H1 (cell line): ENCODE measurements around the gene CMSS1. TPM values are rescaled to one million over a fixed set of nuclear protein-coding genes. Genes with fewer than 3 reads are reported as not detected.

Experiments used
- CTCF ChIA-PET: fragments of 300-600 bp; sonication (Branson Sonifier 250); formaldehyde crosslinking; loops from one replicate; lab custom pipeline; 2021; ENCODE audit not compliant: partially characterized antibody; lab: Charles Lee
- POLR2A ChIA-PET: fragments of 300-600 bp; sonication (Branson Sonifier 250); formaldehyde crosslinking; loops from one replicate; lab custom pipeline; 2021; ENCODE audit warnings: inconsistent platforms; ENCODE audit not compliant: partially characterized antibody; lab: Charles Lee
- DNase-seq, 2 experiments: peaks; one replicate each; pipeline versions ENCODE4 v3.0.0 to v3.0.0-alpha.2; 2010 to 2022; ENCODE audit warnings: low spot score in 2 of 2, low read depth in 1 of 2, mixed read lengths in 1 of 2
- FAIRE-seq: peaks from 2 replicates; lab custom pipeline; 2011; peaks lifted over from hg19 to GRCh38; lab: Jason Lieb, UNC
- H2AFZ ChIP-seq: 2 replicates; pipeline ENCODE4 v1.8.1; 2012; ENCODE audit warnings: low read length, inconsistent platforms
- H2AK5ac ChIP-seq: 2 replicates; pipeline ENCODE4 v1.6.1; 2013; ENCODE audit warnings: low read depth, low read length
- H2BK120ac ChIP-seq: replicated peaks from 2 replicates; pipeline ENCODE3; 2013; ENCODE audit warnings: low read depth, low read length, inconsistent platforms
- H2BK12ac ChIP-seq: 2 replicates; pipeline ENCODE4 v1.6.1; 2013; ENCODE audit warnings: low read depth, low read length
- H2BK15ac ChIP-seq: 2 replicates; pipeline ENCODE4 v1.6.1; 2013; ENCODE audit warnings: low read length
- H2BK20ac ChIP-seq: 2 replicates; pipeline ENCODE4 v1.6.1; 2013; ENCODE audit warnings: low read length
- H2BK5ac ChIP-seq: 2 replicates; pipeline ENCODE4 v1.6.1; 2013; ENCODE audit warnings: low read depth, low read length
- H3K14ac ChIP-seq: 2 replicates; pipeline ENCODE4 v1.6.1; 2013; ENCODE audit warnings: inconsistent platforms; ENCODE audit not compliant: insufficient read length
- H3K18ac ChIP-seq: 2 replicates; pipeline ENCODE4 v1.6.1; 2013; ENCODE audit warnings: low read length; ENCODE audit errors: extremely low read depth
- H3K23ac ChIP-seq: 2 replicates; pipeline ENCODE4 v1.6.1; 2013; ENCODE audit warnings: inconsistent platforms; ENCODE audit not compliant: insufficient read length
- H3K23me2 ChIP-seq: 2 replicates; pipeline ENCODE4 v1.6.1; 2013; ENCODE audit warnings: low read depth, low read length
- H3K27ac ChIP-seq: 2 replicates; pipeline ENCODE4 v1.6.1; 2011; ENCODE audit warnings: low read depth, low read length, inconsistent platforms
- H3K27me3 ChIP-seq, 4 experiments: replicated peaks in 1 of 4; 1 replicate in 1 of 4; 2 replicates in 3 of 4; pipeline versions ENCODE4 v1.6.1 to v1.8.1; 2011 to 2013; ENCODE audit warnings: low read length in 3 of 4, mild to moderate bottlenecking in 3 of 4, inconsistent platforms in 2 of 4, mixed read lengths in 2 of 4, moderate library complexity in 1 of 4; ENCODE audit not compliant: control insufficient read depth in 3 of 4, insufficient read depth in 3 of 4; ENCODE audit errors: extremely low read depth in 1 of 4
- H3K36me3 ChIP-seq, 4 experiments: 2 replicates each; pipeline versions ENCODE4 v1.6.1 to v1.8.1; 2011 to 2013; ENCODE audit warnings: mild to moderate bottlenecking in 4 of 4, low read length in 3 of 4, moderate library complexity in 2 of 4, control low read depth in 1 of 4, inconsistent platforms in 1 of 4; ENCODE audit not compliant: insufficient read depth in 4 of 4, control insufficient read depth in 2 of 4
- H3K4ac ChIP-seq: replicated peaks from 2 replicates; pipeline ENCODE3; 2013; ENCODE audit warnings: low read length, low read depth, mixed read lengths, inconsistent platforms; ENCODE audit not compliant: insufficient read length
- H3K4me1 ChIP-seq, 4 experiments: replicated peaks in 1 of 4; 1 replicate in 1 of 4; 2 replicates in 3 of 4; pipeline versions ENCODE4 v1.6.1 to v1.8.1; 2011 to 2013; ENCODE audit warnings: low read length in 3 of 4, inconsistent platforms in 2 of 4, mixed read lengths in 1 of 4; ENCODE audit not compliant: insufficient read depth in 4 of 4, control insufficient read depth in 3 of 4
- H3K4me2 ChIP-seq, 2 experiments: 2 replicates each; pipeline versions ENCODE4 v1.6.1 to v1.8.1; 2011 to 2013; ENCODE audit warnings: low read depth in 2 of 2, low read length in 2 of 2, control low read depth in 1 of 2, inconsistent platforms in 1 of 2, mild to moderate bottlenecking in 1 of 2; ENCODE audit not compliant: insufficient read depth in 1 of 2
- H3K4me3 ChIP-seq, 4 experiments: fragments of 200-600, 300-600 bp in 1 of 4; sonication (generic), shearing (Covaris generic), sonication (Bioruptor Twin) in 1 of 4; 2 replicates each; pipeline versions ENCODE4 v1.5.1 to v1.8.1; 2011 to 2016; ENCODE audit warnings: low read length in 4 of 4, low read depth in 3 of 4, control low read depth in 2 of 4, inconsistent platforms in 2 of 4, mild to moderate bottlenecking in 2 of 4, mixed read lengths in 1 of 4, moderate library complexity in 1 of 4; ENCODE audit not compliant: insufficient read depth in 2 of 4; ENCODE audit errors: extremely low read depth in 1 of 4
- H3K56ac ChIP-seq: replicated peaks from 2 replicates; pipeline ENCODE3; 2013; ENCODE audit warnings: low read depth, mild to moderate bottlenecking, mixed read lengths, low read length, inconsistent platforms; ENCODE audit not compliant: insufficient read length
- H3K79me1 ChIP-seq: 2 replicates; pipeline ENCODE4 v1.6.1; 2013; ENCODE audit warnings: low read depth, low read length, control low read depth
- H3K79me2 ChIP-seq, 2 experiments: 2 replicates each; pipeline versions ENCODE4 v1.6.1 to v1.8.1; 2012 to 2013; ENCODE audit warnings: low read length in 2 of 2, mild to moderate bottlenecking in 2 of 2, inconsistent platforms in 1 of 2; ENCODE audit not compliant: insufficient read depth in 2 of 2, control insufficient read depth in 1 of 2
- H3K9ac ChIP-seq, 4 experiments: replicated peaks in 1 of 4; 1 replicate in 1 of 4; 2 replicates in 3 of 4; pipeline versions ENCODE4 v1.6.1 to v1.8.1; 2011 to 2013; ENCODE audit warnings: low read depth in 3 of 4, low read length in 3 of 4, control low read depth in 2 of 4, mild to moderate bottlenecking in 2 of 4, moderate library complexity in 2 of 4, inconsistent platforms in 1 of 4; ENCODE audit errors: extremely low read depth in 1 of 4
- H3K9me3 ChIP-seq, 2 experiments: 2 replicates each; pipeline versions ENCODE4 v1.6.1 to v1.8.1; 2012 to 2013; ENCODE audit warnings: mild to moderate bottlenecking in 2 of 2, moderate library complexity in 2 of 2, control low read depth in 1 of 2, inconsistent platforms in 1 of 2, low read depth in 1 of 2, low read length in 1 of 2, mixed read lengths in 1 of 2; ENCODE audit not compliant: insufficient read depth in 2 of 2
- H4K20me1 ChIP-seq, 2 experiments: replicated peaks in 1 of 2; 2 replicates each; pipeline versions ENCODE3 to v1.8.1; 2011 to 2013; ENCODE audit warnings: inconsistent platforms in 2 of 2, low read length in 2 of 2, mild to moderate bottlenecking in 1 of 2; ENCODE audit not compliant: insufficient read depth in 2 of 2, control insufficient read depth in 1 of 2
- H4K5ac ChIP-seq: 2 replicates; pipeline ENCODE4 v1.6.1; 2013; ENCODE audit warnings: low read length, low read depth, mixed read lengths, inconsistent platforms; ENCODE audit not compliant: insufficient read length
- H4K8ac ChIP-seq: 2 replicates; pipeline ENCODE4 v1.8.0; 2013; ENCODE audit warnings: mild to moderate bottlenecking, moderate library complexity, low read length, inconsistent platforms; ENCODE audit not compliant: insufficient read depth; ENCODE audit errors: extremely low read depth
- H4K91ac ChIP-seq: replicated peaks from 2 replicates; pipeline ENCODE3; 2013; ENCODE audit warnings: low read length, mixed read lengths, inconsistent platforms; ENCODE audit not compliant: insufficient read length
- CHD2 ChIP-seq: IDR thresholded peaks from 2 replicates; pipeline ENCODE4 v1.6.1; 2012; ENCODE audit warnings: low read length, improper control_type of control experiment
- CREB1 ChIP-seq: IDR thresholded peaks from 2 replicates; pipeline ENCODE4 v1.6.1; 2012; ENCODE audit warnings: inconsistent platforms
- CTBP2 ChIP-seq: IDR thresholded peaks from 2 replicates; pipeline ENCODE4 v1.7.0; 2011; ENCODE audit warnings: borderline replicate concordance, mild to moderate bottlenecking, moderate library complexity, mixed read lengths, low read length; ENCODE audit not compliant: insufficient read depth, insufficient read length
- EGR1 ChIP-seq: IDR thresholded peaks from 2 replicates; pipeline ENCODE4 v1.6.1; 2011; ENCODE audit warnings: low read depth, low read length, borderline replicate concordance
- GABPA ChIP-seq: IDR thresholded peaks from 2 replicates; pipeline ENCODE4 v1.6.1; 2011; ENCODE audit warnings: mild to moderate bottlenecking, low read length, moderate library complexity, borderline replicate concordance; ENCODE audit not compliant: insufficient read depth
- GTF2F1 ChIP-seq: IDR thresholded peaks from 2 replicates; pipeline ENCODE4 v1.6.1; 2012; ENCODE audit warnings: low read depth, low read length, improper control_type of control experiment, borderline replicate concordance
- NANOG ChIP-seq: IDR thresholded peaks from 2 replicates; pipeline ENCODE4 v1.6.1; 2011; ENCODE audit warnings: low read length, low read depth, mild to moderate bottlenecking, inconsistent platforms; ENCODE audit not compliant: insufficient read depth, poor library complexity, severe bottlenecking
- polyA plus RNA-seq, 7 experiments: library from polyadenylated mRNA; depleted of rRNA in 3 of 7; stranded (reverse) in 5 of 7; unstranded in 2 of 7; fragments of >200 nt in 5 of 7; fragments of 200-250 nt in 2 of 7; gene quantifications; 1 replicate in 5 of 7; 2 replicates in 1 of 7; 4 replicates in 1 of 7; pipeline versions ENCODE4 v1.2.1 to v1.2.3, GENCODE V29; 2011 to 2013; ENCODE audit warnings: missing spikeins in 2 of 7, mixed read lengths in 2 of 7
- total RNA-seq: library from RNA; stranded (reverse); fragmentation: NEBNext Ultra II Directional; extraction: Animal tissue kit (Norgen Biotek cat#: 25700); gene quantifications from 2 replicates; pipeline ENCODE4 v1.2.1, GENCODE V29; 2021

The CMSS1 gene
- total and polyA plus RNA-seq, 2 of the 8 experiments (the other 6 are each of a cell fraction or from before 2014, with no cell fraction given), result 15.2 to 75.1 TPM

- no peak overlapping the region for H2BK120ac ChIP-seq
- no peaks in the 10 kb centered on the region for H3K4me1 ChIP-seq
- H3K27ac ChIP-seq, result no peak overlapping the region
- H4K20me1 ChIP-seq, result no peaks in the 10 kb centered on the region
- no peak overlapping the region for H2BK5ac ChIP-seq
- POLR2A ChIA-PET, result no interaction called here
- DNase-seq (no peak), FAIRE-seq (no peak)
- no peak overlapping the region for H3K18ac ChIP-seq
- H3K23ac ChIP-seq, result no peak overlapping the region
- H2AK5ac ChIP-seq, result no peak overlapping the region
- no peak overlapping the region for H3K9ac ChIP-seq
- no peak overlapping the region for H2AFZ ChIP-seq
- peaks cover 0 to 11% (median 2%) of the 10 kb centered on the region in 4 experiments; a peak in 3 of 8 replicates for H3K36me3 ChIP-seq
- H3K79me2 ChIP-seq, result no peaks in the 10 kb centered on the region
- H2BK20ac ChIP-seq, result no peak overlapping the region
- no peaks in the 10 kb centered on the region for H3K79me1 ChIP-seq
- no peak overlapping the region for H2BK15ac ChIP-seq
- no peak overlapping the region for H3K4me3 ChIP-seq
- no peak overlapping the region for H3K56ac ChIP-seq
- no peaks in the 10 kb centered on the region for H3K23me2 ChIP-seq
- no peak overlapping the region for H4K8ac ChIP-seq
- CTCF ChIA-PET, result interaction anchor here (0.8 kb wide), 1 partner anchor 10 kb away, joined by 3 read pairs; no protein-coding TSS in a partner anchor
- H3K4ac ChIP-seq, result no peak overlapping the region
- H2BK12ac ChIP-seq, result no peak overlapping the region
- peaks cover 9 to 10% of the 10 kb centered on the region in 2 experiments; a peak in 2 of 4 replicates for H3K9me3 ChIP-seq
- no peaks in the 10 kb centered on the region for H3K27me3 ChIP-seq
- no peak overlapping the region for H4K5ac ChIP-seq
- no peak overlapping the region for H3K14ac ChIP-seq
- TF ChIP-seq GABPA (no peak), GTF2F1 (no peak), CHD2 (no peak), EGR1 (no peak), CREB1 (no peak), CTBP2 (no peak), NANOG (no peak)
- H4K91ac ChIP-seq, result no peak overlapping the region
- H3K4me2 ChIP-seq, result no peak overlapping the region
These were observed 337.5 kb downstream of the CMSS1 start for GRCh38 chr3:100155128-100155527.
